ENCODE measurements around the gene COMMD9. TPM values are rescaled to one million over a fixed set of nuclear protein-coding genes. Genes with fewer than 3 reads are reported as not detected.

The COMMD9 gene
- 27.8 and 34.4 TPM in 2 replicates for total RNA-seq

DNA sequence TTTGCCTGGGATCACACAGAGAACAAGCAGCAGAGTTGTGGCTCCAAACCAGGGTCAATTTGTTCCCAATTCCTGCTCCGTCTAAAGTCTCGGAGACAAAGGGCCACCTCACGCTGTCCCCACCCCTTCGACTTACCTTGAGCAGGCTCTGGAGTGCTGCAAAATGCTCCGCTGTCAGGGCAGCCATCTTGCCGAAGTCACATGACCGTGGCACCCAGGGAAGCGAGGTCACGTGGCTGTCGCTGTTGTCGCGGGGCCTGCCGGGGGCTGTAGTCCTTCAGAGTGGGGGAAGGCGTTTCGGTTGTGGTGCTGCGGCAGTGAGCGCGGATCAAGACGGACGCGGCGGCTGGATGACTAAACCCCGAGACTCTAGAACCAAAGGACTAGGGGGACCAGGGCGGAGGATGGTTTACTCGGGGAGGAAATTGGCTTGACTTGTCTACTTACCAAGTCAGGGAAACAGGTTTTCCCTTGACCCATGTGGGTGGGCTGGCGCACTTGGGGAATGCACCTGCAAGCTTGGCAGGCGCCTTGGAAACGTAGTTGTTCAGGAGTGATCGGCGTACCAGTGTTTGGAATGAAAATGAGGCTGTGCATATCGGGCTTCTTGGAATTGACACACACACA is at the start of gene COMMD9:
Gene COMMD9, minus strand, starts transcription at position 199 of the 627 bp plus-strand sequence. Its CDS starts 12 bp downstream, at position 187.

DNA sequence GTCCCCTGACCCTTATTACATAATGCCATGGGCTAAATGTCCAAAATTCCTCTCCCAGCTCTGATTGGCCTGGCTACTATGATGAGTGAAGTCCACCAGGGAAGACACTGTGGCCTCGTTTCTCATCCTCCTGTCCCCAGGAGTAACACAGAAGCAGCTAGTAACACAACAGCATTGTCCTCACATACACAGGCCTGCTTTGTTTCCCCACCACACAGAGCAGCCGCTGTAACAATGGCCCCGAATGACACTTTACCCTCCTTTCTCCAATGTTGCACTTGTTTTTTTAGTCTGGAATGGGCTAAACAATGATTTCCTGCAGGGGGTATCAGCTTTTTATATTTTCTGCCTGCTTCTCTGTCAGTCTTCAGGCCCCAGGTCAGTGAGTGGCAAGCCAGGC is 6.7 kb upstream of the COMMD9 start, which contains the start of gene PRR5L:
Gene PRR5L, plus strand, starts transcription at position 363 of the 400 bp plus-strand sequence. CDS start 104,834 bp downstream, outside the sequence.

Other genes with a start within 250 kb of the COMMD9 start
- 11.1 and 31.9 TPM in 2 replicates for gene PRR5L, start 6.9 kb upstream of the COMMD9 start, total RNA-seq
- gene TRAF6, start 220.8 kb upstream of the COMMD9 start, total RNA-seq, result 6.5 and 7.5 TPM in 2 replicates